Measurements from ENCODE around the gene TMEM42.

Gene TMEM42

GRCh38 chr3:44865272-44866035, 3.7 kb downstream of the TMEM42 start:
- H3K4me3 ChIP-seq, result no peak overlapping the region
- no peaks in the 10 kb centered on the region for H3K9me3 ChIP-seq (ENCODE audit: low read depth, low read length)
- no peak for DNase-seq (ENCODE audit: low read depth, low spot score)
- no peak overlapping the region for H3K27ac ChIP-seq
- no peaks in the 10 kb centered on the region for H3K36me3 ChIP-seq (ENCODE audit: insufficient read depth, low read length)
- TF ChIP-seq POLR2AphosphoS5 (IDR thresholded peaks at IDR 0.05; ENCODE audit: borderline replicate concordance, low read depth, low read length) (no peak), EZH2 (IDR thresholded peaks at IDR 0.05) (no peak), FOXP2 (optimal IDR thresholded peaks at IDR 0.05; ENCODE audit: control extremely low read depth, extremely low read length, insufficient read depth) (no peak)
- H3K9ac ChIP-seq (ENCODE audit: insufficient read length), result no peak overlapping the region

GRCh38 chr3:44867421-44868111, 5.9 kb downstream of the TMEM42 start:
- H3K27ac ChIP-seq, result no peak overlapping the region
- no peaks in the 10 kb centered on the region for H3K9me3 ChIP-seq (ENCODE audit: low read depth, low read length)
- no peaks in the 10 kb centered on the region for H3K36me3 ChIP-seq (ENCODE audit: insufficient read depth, low read length)
- no peak for DNase-seq (ENCODE audit: low read depth, low spot score)
- no peak overlapping the region for H3K4me3 ChIP-seq
- TF ChIP-seq POLR2AphosphoS5 (IDR thresholded peaks at IDR 0.05; ENCODE audit: borderline replicate concordance, low read depth, low read length) (no peak), FOXP2 (optimal IDR thresholded peaks at IDR 0.05; ENCODE audit: control extremely low read depth, extremely low read length, insufficient read depth) (no peak), EZH2 (IDR thresholded peaks at IDR 0.05) (no peak)
- no peak overlapping the region for H3K9ac ChIP-seq (ENCODE audit: insufficient read length)

DNA sequence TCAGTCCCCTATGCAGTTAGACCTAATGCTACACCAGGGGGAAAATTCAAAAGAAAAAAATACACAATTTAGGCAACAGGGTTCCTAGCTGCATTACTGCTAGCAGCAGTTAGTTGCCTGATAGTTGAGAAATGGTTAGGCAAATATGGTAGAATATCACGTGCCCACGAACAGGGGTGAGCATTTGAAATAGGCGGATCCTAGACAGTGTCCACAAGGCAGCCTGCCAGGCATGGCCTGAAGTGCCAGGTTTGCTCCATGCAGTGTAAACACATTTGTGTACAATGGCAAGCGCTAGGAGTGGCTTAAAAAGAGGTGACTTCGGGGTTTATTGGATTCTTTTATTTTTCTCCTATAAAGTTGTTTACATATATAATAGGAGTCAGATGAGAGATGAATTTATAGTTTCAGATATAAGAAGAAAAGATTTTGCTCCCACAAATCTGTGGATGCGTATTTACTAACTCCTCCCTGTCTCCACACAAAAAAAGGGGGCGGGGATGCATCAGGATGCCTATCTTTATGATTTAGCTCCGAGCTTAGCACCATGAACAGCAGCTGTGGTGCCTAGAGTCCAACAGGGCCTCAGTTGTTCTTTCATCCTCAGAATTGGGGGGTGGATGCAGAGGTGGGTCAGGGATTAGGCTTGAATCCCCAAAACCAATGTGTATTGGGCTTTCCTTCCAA, 8.8 kb downstream of the TMEM42 start:
- Histone ChIP-seq H3K36me3 (ENCODE audit: insufficient read depth, low read length) (no peaks in the 10 kb centered on the region), H3K27ac (no peak overlapping the region), H3K9me3 (ENCODE audit: low read depth, low read length) (no peaks in the 10 kb centered on the region), H3K9ac (ENCODE audit: insufficient read length) (no peak overlapping the region), H3K4me3 (no peak overlapping the region)
- no peak for TF ChIP-seq FOXP2 (optimal IDR thresholded peaks at IDR 0.05; ENCODE audit: control extremely low read depth, extremely low read length, insufficient read depth)
- DNase-seq (ENCODE audit: low read depth, low spot score), result no peak

DNA sequence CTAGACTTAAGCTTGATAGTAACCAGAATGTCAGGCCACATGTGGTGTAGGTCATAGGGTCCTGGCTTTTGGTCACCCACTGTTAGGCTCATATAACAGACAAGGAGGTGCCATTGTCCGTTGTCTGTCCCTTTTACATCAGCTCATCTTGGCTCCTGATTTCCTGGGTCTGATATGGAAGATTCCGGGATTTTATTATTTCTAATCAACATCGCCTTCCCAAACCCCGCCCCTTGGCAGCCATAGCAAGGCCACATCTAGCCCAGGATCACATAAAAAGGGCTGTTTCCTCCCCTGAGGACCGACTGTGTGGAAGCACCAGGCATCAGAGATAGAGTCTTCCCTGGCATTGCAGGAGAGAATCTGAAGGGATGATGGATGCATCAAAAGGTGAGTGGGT, 12.6 kb downstream of the TMEM42 start, which contains the start of gene TGM4:
Gene TGM4, plus strand, starts transcription at position 301 of the 400 bp plus-strand sequence. Its CDS starts 71 bp downstream, at position 372.
- no peak for TF ChIP-seq POLR2AphosphoS5 (IDR thresholded peaks at IDR 0.05; ENCODE audit: borderline replicate concordance, low read depth, low read length)
- TF ChIP-seq EZH2 (IDR thresholded peaks at IDR 0.05), result no peak
- no peak for TF ChIP-seq FOXP2 (optimal IDR thresholded peaks at IDR 0.05; ENCODE audit: control extremely low read depth, extremely low read length, insufficient read depth)
- Histone ChIP-seq H3K36me3 (ENCODE audit: insufficient read depth, low read length) (no peaks in the 10 kb centered on the region), H3K27ac (no peak within 1 kb of the TSS), H3K4me3 (no peak within 1 kb of the TSS), H3K9ac (ENCODE audit: insufficient read length) (no peak within 1 kb of the TSS), H3K9me3 (ENCODE audit: low read depth, low read length) (no peaks in the 10 kb centered on the region)
- no peak for DNase-seq (ENCODE audit: low read depth, low spot score)

DNA sequence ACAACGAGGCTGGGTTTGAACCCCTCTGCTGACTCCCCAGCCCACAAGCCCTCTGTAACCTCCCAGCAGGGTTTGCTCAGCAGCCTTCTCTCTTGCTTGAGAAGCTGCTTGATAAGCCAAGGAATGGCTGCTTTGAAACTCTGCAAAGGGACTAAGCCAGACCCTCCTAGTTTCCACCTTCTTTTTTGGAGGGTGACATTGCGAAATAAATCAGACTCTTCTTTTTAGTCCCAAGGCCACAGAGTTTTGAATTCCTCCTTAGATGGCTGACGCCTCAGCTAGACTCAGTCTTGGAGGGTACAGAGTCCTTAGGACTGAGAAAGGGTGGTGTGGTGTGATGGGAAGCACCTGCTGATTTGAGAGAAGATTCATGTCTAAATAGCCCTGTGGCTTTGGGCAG, 13.9 kb downstream of the TMEM42 start:
- DNase-seq (ENCODE audit: low read depth, low spot score), result no peak
- H3K27ac ChIP-seq, result no peak overlapping the region
- H3K36me3 ChIP-seq (ENCODE audit: insufficient read depth, low read length), result no peaks in the 10 kb centered on the region
- no peaks in the 10 kb centered on the region for H3K9me3 ChIP-seq (ENCODE audit: low read depth, low read length)
- TF ChIP-seq EZH2 (IDR thresholded peaks at IDR 0.05) (no peak), FOXP2 (optimal IDR thresholded peaks at IDR 0.05; ENCODE audit: control extremely low read depth, extremely low read length, insufficient read depth) (no peak), POLR2AphosphoS5 (IDR thresholded peaks at IDR 0.05; ENCODE audit: borderline replicate concordance, low read depth, low read length) (no peak)
- no peak overlapping the region for H3K9ac ChIP-seq (ENCODE audit: insufficient read length)
- H3K4me3 ChIP-seq, result no peak overlapping the region

DNA sequence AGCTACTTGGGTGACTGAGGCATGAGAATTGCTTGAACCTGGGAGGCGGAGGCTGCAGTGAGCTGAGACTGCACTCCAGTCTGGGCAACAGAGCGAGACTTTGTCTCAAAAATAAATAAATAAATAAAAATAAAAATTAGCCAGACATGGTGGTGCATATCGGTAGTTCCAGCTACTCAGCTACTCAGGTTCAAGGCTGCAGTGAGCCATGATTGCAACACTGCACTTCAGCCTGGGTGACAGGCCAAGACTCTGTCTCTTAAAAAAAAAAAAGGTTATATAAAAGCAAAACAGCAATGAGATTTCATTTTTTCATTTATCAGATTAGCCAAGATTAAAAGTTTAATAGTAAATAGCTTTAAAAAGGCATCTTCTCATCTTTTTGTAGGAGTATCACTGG, 15.6 kb downstream of the TMEM42 start:
- no peaks in the 10 kb centered on the region for H3K9me3 ChIP-seq (ENCODE audit: low read depth, low read length)
- no peak overlapping the region for H3K4me3 ChIP-seq
- no peak for DNase-seq (ENCODE audit: low read depth, low spot score)
- TF ChIP-seq EZH2 (IDR thresholded peaks at IDR 0.05) (no peak), FOXP2 (optimal IDR thresholded peaks at IDR 0.05; ENCODE audit: control extremely low read depth, extremely low read length, insufficient read depth) (no peak), POLR2AphosphoS5 (IDR thresholded peaks at IDR 0.05; ENCODE audit: borderline replicate concordance, low read depth, low read length) (no peak)
- H3K9ac ChIP-seq (ENCODE audit: insufficient read length), result no peak overlapping the region
- H3K36me3 ChIP-seq (ENCODE audit: insufficient read depth, low read length), result no peaks in the 10 kb centered on the region
- H3K27ac ChIP-seq, result no peak overlapping the region

- Histone ChIP-seq H3K9me3 (ENCODE audit: low read depth, low read length) (no peaks in the 10 kb centered on the region), H3K36me3 (ENCODE audit: insufficient read depth, low read length) (no peaks in the 10 kb centered on the region), H3K4me3 (no peak overlapping the region), H3K27ac (no peak overlapping the region), H3K9ac (ENCODE audit: insufficient read length) (no peak overlapping the region)
- DNase-seq (ENCODE audit: low read depth, low spot score), result no peak
- no peak for TF ChIP-seq EZH2 (IDR thresholded peaks at IDR 0.05)
- no peak for TF ChIP-seq POLR2AphosphoS5 (IDR thresholded peaks at IDR 0.05; ENCODE audit: borderline replicate concordance, low read depth, low read length)
- TF ChIP-seq FOXP2 (optimal IDR thresholded peaks at IDR 0.05; ENCODE audit: control extremely low read depth, extremely low read length, insufficient read depth), result no peak
Observed at GRCh38 chr3:44880284-44880683, 18.6 kb downstream of the TMEM42 start.

GRCh38 chr3:44883213-44883955, 21.7 kb downstream of the TMEM42 start:
- Histone ChIP-seq H3K27ac (no peak overlapping the region), H3K36me3 (ENCODE audit: insufficient read depth, low read length) (no peaks in the 10 kb centered on the region), H3K4me3 (no peak overlapping the region; the same call in 1 of the 2 replicates), H3K9ac (ENCODE audit: insufficient read length) (no peak overlapping the region), H3K9me3 (ENCODE audit: low read depth, low read length) (no peaks in the 10 kb centered on the region)
- no peak for TF ChIP-seq POLR2AphosphoS5 (IDR thresholded peaks at IDR 0.05; ENCODE audit: borderline replicate concordance, low read depth, low read length)
- TF ChIP-seq EZH2 (IDR thresholded peaks at IDR 0.05), result no peak
- no peak for TF ChIP-seq FOXP2 (optimal IDR thresholded peaks at IDR 0.05; ENCODE audit: control extremely low read depth, extremely low read length, insufficient read depth)
- no peak for DNase-seq (ENCODE audit: low read depth, low spot score)

Measured in SK-N-MC (cell line).